Mononuclear cell (primary cell): Measurements from ENCODE around the gene METTL16. TPM values are rescaled to one million over a fixed set of nuclear protein-coding genes. Genes with fewer than 3 reads are reported as not detected.

Source experiments
- H3K27me3 ChIP-seq: 2 replicates; pipeline ENCODE4 v1.6.0; 2011; ENCODE audit warnings: low read length, control low read depth; ENCODE audit not compliant: insufficient read depth
- H3K4me1 ChIP-seq: 2 replicates; pipeline ENCODE4 v1.5.1; 2011; ENCODE audit warnings: mild to moderate bottlenecking, low read length, control low read depth; ENCODE audit not compliant: insufficient read depth
- H3K4me3 ChIP-seq: 2 replicates; pipeline ENCODE4 v1.5.1; 2011; ENCODE audit warnings: mild to moderate bottlenecking, low read length, moderate library complexity
- H3K9me3 ChIP-seq: 2 replicates; pipeline ENCODE4 v1.5.1; 2011; ENCODE audit warnings: low read depth, mild to moderate bottlenecking, control low read depth, low read length
- total RNA-seq: library from RNA; depleted of rRNA; stranded (reverse); fragments of >200 nt; gene quantifications from one replicate; pipeline ENCODE4 v1.2.3, GENCODE V29; 2012

METTL16 gene
- total RNA-seq, 1 donor, result 50.3 TPM

DNA sequence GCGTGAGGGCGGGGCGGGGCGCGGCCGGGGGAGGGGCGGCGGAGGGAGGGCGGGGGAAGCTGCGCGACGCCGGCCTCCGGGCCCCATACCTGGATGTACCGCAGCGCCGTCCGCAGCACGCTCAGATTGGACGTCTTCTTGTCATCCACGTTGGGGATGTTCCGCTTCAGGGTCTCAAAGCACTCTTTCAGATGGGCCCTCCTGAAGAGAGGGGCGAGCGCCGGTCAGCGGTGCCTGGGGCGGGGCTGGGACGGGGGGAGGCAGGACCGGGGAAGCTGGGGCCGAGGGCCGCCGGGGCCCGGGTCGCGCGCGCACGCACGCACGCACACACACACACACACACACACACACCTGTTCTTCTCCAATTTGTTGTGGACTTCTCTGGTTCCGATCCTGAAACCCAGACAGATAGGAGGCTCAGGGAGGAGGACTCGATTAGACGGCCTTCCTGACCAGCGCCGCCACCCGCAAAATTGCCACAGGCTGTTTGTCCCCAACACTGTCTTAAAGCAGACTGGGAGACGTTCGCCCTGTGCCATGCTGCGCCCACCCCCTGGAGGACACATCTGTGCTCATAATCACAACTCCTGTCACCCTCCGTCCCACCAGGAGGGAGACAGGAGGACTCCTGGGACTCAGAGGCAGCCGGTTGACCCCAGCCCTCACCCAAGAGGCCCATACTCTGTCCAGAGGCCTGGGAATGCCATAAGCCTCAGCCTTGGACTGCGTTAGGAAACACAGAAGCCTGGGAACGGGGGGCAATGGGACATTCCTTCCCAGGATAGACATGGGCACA, 117.5 kb downstream of the METTL16 start:
- H3K27me3 ChIP-seq, result no peaks in the 10 kb centered on the region
- no peaks in the 10 kb centered on the region for H3K9me3 ChIP-seq
- peak overlapping the region; percentile 12 for H3K4me3 ChIP-seq
- peaks cover 75% of the 10 kb centered on the region for H3K4me1 ChIP-seq

DNA sequence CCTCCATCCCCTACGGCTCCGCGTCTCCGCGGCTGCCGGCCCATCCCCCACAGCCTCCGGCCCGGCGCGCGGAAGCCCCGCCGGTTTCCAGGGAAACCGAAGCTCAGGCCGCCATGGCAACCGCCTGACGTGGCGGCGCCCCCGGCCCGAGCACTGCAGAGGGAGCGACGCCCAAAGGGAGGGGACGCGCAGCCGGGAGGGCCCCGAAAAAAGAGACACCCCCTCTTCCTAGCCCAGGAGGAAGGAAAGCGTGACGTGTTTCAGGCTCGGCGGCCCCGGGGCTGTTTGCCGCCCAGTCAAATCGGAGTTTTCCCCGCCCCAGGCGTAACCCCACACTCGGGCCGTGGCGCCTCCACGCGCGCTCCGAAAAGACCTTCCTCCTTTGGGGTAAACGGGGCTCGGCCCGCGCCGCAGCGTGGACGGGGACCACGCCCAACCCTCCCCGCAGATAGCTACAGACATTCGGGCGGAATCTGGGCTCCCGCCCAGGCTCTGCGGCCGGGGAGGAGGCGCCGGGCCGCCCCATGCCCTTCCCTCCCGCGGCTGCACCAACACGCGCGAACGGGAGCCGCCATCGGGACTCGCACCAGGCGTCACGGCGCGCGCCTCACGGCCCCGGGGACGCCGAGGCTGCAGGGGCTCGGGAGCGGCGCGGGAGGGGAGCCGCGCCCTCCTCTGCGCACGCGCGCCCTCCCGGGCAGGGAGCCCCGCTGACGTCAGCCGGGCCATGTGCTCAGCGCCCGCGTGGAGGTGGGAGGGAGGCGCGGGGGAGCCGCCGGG, 118.3 kb downstream of the METTL16 start:
- H3K9me3 ChIP-seq, result no peaks in the 10 kb centered on the region
- peaks cover 68% of the 10 kb centered on the region for H3K4me1 ChIP-seq
- peak overlapping the region; percentile 68 for H3K4me3 ChIP-seq

DNA sequence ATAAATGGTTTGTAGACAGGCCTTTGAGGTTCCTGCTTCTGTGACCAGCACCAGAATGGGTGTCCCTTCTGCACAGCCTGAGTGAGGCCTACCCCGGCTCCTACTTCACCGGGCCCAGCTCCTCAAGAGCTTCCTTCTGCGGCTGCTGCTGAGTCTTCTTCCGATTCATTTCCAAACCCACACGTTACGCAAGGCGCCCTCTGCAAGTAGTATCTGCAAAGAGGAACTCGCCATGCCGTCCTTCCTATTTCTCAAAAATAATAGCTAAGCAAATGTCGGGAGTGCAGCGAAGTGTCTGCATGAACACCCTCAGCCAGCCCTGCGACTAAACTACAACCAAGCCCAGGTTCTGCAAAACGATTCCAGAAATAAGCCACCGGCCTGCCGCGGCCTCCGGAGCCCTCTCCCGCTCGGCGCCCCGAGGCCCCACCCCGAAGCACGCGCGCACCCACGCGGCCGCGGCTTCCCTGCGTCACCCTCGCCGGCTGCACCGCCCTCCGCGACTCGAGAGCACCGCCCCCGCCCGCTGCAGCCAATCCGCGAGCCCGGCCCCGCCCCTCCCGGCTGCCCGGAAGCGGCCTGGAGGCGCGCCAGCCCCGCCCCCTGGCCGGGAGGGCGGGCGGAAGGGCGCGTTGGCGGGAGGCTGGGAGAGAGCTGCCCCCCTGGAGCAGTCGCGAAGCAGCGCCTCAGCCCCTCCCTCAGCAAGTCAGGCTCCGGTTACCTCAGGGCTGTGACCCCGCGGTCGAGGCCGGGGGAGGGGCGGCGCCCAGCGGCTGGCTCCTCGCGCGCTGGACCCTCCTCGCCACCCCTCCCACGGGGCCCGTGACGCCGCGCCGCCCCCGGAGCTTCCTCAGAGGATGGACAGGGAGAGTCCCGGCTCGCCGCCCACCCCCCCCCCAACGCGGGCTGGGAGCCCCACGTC, 119.2 kb downstream of the METTL16 start:
- Histone ChIP-seq H3K9me3 (no peaks in the 10 kb centered on the region), H3K27me3 (no peaks in the 10 kb centered on the region), H3K4me1 (peaks cover 60% of the 10 kb centered on the region), H3K4me3 (peak overlapping the region; percentile 68)

More for the DNA sequence above, 118.3 kb downstream of the METTL16 start:
- H3K27me3 ChIP-seq, result no peaks in the 10 kb centered on the region

DNA sequence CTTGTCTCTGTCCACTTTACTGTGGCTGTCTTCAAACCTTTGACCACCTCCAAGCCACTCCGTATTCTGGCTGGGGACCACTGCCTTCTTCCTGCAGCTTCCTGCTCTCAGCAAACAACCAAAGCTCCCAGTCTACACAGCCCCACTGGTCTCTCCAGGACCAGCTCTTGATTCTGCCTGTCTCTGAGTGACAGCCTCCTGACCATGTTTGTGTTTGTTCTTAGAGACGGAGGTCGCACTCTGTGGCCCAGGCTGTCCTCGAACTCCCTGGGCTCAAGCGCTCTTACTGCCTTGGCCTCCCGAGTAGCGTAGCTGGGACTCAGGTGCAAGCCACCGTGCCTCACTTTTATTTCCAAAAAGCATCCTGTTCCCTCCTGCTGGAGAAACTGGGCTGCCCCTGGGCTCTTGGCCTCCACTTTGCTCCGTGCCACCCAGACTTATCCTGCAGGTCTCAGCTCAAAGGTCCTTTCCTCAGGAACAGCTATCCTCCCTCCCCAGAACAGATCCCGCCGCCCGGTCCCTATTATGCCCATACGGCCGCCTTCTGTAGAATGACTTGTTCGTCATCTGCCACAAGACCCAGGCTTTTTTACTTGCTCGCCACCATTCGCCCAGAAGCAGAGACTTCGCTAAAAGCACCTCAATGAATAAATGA, 120.0 kb downstream of the METTL16 start:
- Histone ChIP-seq H3K4me1 (peaks cover 52% of the 10 kb centered on the region), H3K9me3 (no peaks in the 10 kb centered on the region), H3K27me3 (no peaks in the 10 kb centered on the region), H3K4me3 (peak overlapping the region; percentile 68)

DNA sequence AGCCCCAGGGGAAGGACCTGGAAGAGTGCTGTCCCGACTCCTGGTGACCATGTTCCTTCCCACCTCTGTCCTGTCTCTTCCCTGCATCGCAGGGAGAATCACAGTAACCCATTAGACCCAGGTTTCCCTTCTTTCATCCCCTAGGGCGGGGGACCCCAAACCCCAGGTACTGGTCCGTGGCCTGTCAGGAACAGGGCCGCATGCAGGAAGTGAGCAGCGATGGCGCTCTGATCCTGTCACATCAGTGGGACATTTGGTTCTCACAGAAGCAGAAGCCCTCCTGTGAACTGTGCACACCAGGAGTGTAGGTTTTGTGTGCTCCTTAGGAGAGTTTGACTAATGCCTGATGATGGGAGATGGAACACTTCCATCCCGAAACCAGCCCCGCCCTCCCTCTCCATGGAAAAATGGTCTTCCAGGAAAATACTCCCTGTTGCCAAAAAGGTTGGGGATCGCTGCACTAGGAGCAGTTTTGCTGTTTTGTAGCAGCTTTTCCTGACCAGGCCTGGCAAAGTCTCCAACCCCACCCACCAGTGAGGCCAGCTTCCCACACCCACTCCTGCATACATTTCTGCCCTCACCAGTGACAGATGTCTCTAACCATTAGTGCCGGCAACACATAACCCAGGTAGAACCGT, 121.4 kb downstream of the METTL16 start:
- peaks cover 38% of the 10 kb centered on the region for H3K4me1 ChIP-seq
- no peaks in the 10 kb centered on the region for H3K9me3 ChIP-seq
- H3K27me3 ChIP-seq, result no peaks in the 10 kb centered on the region
- H3K4me3 ChIP-seq, result no peak overlapping the region

DNA sequence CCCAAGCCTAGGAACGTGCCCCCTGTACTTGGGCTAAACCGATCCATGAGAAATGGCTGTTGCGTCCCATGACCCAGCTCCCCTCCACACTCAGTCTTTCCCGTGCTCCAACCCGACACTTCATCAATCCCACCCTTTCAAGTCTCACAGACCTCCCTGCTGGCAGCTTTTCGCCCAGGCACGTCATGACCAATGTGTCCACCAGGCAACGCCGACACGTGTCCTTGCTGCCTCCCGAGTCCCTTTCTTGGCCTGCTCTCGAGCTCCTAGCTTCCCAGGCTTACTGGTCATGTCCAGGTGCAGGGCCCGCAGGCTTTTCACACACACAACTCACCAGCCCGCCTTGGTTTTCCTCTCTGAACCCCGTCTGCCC, 123.0 kb downstream of the METTL16 start:
- H3K27me3 ChIP-seq, result no peaks in the 10 kb centered on the region
- no peak overlapping the region for H3K4me3 ChIP-seq
- H3K4me1 ChIP-seq, result peaks cover 24% of the 10 kb centered on the region
- no peaks in the 10 kb centered on the region for H3K9me3 ChIP-seq

DNA sequence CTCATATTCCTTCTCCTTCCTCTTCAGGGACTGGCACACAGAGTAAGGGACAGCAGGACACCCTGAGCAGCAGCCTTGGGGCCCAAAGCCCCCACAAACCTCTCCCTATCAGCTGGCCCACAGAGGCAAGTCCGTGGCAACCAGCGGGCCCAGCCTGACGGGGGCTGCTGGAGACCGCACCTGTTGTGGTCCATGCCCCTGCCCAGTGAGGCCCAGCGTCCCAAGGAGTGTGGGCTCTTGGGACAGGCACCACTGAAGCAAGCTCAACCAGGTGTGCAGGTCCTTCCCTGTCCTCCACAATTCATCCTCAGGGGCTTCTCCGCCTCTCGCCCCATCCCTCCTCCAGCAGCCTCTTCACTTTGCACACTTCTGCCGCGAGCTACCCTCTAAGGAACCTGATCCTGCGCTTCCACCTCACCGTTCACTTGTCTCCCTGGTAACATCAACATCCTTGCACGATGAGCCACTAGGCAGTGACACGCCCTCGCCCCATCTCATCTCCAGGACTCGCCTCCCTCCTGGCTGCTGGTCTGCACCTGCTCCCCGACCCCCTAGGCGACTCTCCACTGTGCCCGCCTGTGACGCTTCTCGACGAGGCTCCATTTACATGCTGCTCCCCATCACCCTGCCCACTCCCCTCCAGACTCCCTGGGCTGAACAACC, 123.5 kb downstream of the METTL16 start:
- Histone ChIP-seq H3K4me3 (no peak overlapping the region), H3K9me3 (no peaks in the 10 kb centered on the region), H3K4me1 (peaks cover 24% of the 10 kb centered on the region), H3K27me3 (no peaks in the 10 kb centered on the region)

DNA sequence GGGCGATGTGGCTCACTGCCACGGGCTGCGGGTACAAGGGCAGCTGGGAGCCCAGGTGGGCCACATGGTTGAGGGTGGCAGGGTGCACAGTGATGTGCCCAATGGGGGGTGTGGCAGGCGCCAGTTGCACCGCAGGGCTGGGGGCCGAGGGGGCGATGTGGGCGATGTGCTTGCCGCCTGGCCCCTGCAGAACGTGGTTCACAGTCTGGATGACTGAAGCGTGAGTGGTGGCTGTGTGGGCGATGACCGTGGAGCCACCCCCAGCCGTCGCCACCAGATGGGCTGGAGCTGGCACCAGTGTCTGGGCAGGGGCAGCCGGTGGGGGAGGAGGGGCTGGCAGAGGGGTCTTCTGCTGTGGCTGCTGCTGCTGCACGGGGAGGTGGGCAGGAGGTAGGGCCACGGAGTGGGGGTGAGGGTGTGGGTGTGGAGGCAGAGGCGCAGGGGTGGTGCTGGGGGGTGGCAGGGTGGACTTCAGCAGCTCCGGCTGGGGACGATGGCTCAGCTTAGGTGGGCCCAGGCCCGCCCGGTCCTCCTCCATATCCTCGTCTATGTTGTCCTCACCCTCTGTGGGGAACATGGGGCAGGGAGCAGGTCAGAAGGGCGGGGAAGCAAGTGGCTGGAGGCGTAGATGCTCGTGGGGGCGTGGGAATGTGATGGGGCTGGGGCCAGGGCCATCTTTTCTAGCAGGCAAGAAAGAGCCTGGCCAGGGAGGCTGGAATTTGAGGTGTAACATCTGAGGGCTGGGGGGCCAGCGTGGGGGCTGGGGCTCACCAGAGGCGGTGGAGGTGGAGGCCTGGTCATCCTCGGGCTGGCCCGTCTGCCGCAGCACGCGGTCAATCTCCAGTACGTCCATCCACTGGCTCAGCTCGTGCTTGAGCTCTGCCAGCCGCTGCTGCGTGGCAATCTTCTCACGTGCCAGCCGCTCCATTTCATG, 124.3 kb downstream of the METTL16 start:
- Histone ChIP-seq H3K4me1 (peaks cover 29% of the 10 kb centered on the region), H3K9me3 (no peaks in the 10 kb centered on the region)

DNA sequence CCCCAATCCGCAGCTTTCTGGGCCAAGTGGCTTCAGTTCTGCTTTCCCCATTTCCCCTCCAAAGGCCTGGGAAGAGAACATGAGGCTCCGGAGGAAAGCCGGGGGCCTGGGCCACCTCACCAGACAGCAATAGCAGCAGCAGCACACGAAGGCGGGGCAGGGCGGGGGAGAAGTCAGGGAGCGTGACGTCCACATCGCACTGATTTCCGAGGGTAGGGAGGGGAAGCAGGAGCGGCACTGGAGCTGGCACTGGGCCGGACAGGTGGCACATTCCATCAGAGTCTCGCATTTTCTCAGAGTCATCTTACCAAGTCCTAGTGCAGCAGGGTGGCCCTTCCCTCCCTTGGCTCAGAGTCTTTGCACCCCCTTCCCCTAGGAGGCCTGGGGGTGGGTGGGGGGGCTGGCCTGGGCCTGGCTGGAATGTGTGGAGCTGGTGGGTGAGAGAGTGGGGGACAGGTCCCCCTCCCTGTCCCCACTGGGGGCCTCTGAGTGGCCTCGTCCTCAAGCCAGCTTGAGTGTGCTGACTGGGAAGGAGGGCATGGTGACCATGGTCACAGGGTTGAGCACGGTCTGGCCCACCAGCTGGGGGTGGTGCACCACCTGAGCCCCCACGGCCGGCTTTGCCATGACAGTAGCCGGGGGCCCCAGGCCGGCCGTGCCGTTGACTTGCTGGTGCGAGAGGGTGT, 125.1 kb downstream of the METTL16 start:
- Histone ChIP-seq H3K27me3 (no peaks in the 10 kb centered on the region), H3K9me3 (no peaks in the 10 kb centered on the region), H3K4me3 (no peak overlapping the region), H3K4me1 (peaks cover 23% of the 10 kb centered on the region)

More for the DNA sequence above, 124.3 kb downstream of the METTL16 start:
- Histone ChIP-seq H3K4me3 (no peak overlapping the region), H3K27me3 (no peaks in the 10 kb centered on the region)

DNA sequence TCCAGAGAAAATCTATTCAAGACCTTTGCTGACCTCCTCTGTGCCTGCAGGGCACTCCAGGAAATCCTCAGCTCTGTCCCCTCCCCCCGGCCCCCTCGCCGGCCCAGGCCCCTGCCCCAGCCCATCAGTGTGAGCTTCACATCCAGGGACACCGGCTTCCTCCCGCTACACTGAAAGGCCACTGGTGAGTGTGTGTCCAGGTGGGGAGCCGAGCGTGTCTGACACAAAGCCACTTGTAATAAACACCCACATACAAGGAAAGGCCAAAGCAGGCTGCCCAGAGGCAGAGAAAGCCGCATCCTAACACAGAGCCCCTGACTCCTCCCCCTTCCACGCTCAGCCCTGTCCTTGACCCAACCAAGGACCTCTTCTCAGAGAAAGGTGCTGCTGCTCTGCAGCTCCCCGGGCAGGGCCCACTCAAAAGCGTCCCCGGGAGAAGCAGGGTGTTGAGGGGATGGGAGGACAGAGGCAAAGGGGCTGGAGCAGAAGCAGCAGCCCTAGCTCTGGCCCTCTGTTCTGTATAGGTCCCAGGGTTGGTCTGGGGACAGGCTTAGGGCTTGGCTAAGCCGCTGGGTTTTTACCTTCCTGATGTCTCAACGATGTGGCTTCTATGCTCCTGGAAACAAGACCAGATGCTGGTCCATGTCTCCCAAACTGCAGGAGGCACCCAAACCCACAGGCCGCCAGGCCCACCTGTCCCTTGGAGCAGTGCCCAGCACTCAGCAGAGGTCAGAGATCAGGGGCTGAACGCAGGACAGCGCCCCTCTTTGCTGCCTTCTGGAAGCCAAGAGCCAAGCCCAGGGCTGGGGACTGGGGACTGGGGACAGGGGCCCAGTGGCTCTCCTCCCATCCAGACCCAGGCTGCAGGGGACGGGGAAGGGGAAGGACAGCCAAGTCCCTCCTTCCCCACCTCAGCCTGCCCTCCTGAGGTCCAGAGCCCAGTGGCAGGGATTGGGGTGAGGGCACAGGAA, 126.2 kb downstream of the METTL16 start:
- no peaks in the 10 kb centered on the region for H3K9me3 ChIP-seq
- H3K27me3 ChIP-seq, result no peaks in the 10 kb centered on the region
- H3K4me3 ChIP-seq, result no peak overlapping the region
- peaks cover 13% of the 10 kb centered on the region for H3K4me1 ChIP-seq

DNA sequence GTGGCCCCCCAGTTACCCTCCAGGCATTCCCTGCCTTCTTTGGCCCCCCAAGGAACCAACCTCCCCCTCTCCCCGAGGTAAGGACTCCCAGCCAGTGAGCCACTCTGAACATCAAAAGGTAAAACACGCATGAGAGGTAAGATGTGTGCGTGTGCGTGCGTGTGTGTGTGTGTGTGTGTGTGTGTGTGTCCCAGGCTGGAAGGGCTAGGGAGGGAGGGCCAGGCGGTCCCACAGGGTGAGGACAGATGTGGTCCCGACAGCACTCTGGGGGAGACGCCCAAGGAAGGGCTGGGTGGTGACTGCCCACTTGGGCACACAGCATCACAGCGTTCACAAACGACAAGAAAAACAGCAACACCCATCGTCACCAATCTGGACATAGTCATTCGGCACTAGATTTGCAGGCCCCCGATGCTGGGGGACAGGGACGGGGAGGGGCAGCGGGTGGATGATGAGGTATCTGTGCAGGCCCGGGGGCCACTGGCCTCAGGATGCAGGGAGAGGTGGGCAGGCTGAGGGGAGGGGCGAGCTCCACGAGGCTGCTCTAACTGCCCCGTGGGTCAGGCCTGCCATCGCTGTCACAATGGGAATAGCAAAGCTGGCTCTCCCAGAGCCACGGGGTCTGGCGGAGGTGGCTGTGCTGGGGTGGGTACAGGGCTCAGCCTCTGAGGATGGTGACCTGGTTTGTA, 127.1 kb downstream of the METTL16 start:
- Histone ChIP-seq H3K9me3 (no peaks in the 10 kb centered on the region), H3K4me3 (no peak overlapping the region), H3K4me1 (peaks cover 8% of the 10 kb centered on the region), H3K27me3 (no peaks in the 10 kb centered on the region)
